BE2C (cell line): ENCODE results near the gene SLC25A53. TPM values are rescaled to one million over a fixed set of nuclear protein-coding genes. Genes with fewer than 3 reads are reported as not detected.

ENCODE experiments used
- DNase-seq: peaks from one replicate; pipeline ENCODE4 v3.0.0-alpha.2; 2020
- H3K27me3 ChIP-seq: fragments of 250-450 bp; sonication (Bioruptor Pico); 2 replicates; pipeline ENCODE4 v1.5.1; 2020; ENCODE audit warnings: mild to moderate bottlenecking
- H3K36me3 ChIP-seq: fragments of 250-450 bp; sonication (Bioruptor Pico); 2 replicates; pipeline ENCODE4 v1.5.1; 2020; ENCODE audit warnings: mild to moderate bottlenecking
- H3K4me1 ChIP-seq: fragments of 250-450 bp; sonication (Bioruptor Pico); 2 replicates; pipeline ENCODE4 v1.5.1; 2020
- H3K4me3 ChIP-seq: 2 replicates; pipeline ENCODE4 v1.5.1; 2011; ENCODE audit warnings: low read depth, low read length
- H3K9me3 ChIP-seq: fragments of 250-450 bp; sonication (Bioruptor Pico); 2 replicates; pipeline ENCODE4 v1.5.1; 2020
- polyA plus RNA-seq: library from polyadenylated mRNA; unstranded; fragments of >200 nt; gene quantifications from one replicate; pipeline ENCODE4 v1.2.1, GENCODE V29; 2012; ENCODE audit warnings: low read depth, missing spikeins; ENCODE audit not compliant: insufficient read length, insufficient read depth
- TF ChIP-seq, protein P1 (sequence below): IDR thresholded peaks from 2 replicates; pipeline ENCODE4 v1.5.1; 2012; ENCODE audit warnings: mild to moderate bottlenecking, low read depth, low read length

The SLC25A53 gene, protein sequence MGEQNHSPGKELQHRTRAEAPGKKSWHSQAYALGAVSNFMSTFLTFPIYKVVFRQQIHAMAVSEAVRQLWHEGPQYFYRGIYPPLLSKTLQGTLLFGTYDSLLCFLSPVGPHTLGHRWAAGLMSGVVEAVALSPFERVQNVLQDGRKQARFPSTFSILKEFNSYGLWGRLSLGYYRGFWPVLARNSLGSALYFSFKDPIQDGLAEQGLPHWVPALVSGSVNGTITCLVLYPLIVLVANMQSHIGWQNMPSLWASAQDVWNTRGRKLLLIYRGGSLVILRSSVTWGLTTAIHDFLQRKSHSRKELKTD
- polyA plus RNA-seq, result 4.2 TPM

GRCh38 chrX:104156630-104157529, at the start of gene SLC25A53:
TSS of gene SLC25A53 (minus strand) at chrX:104157009. CDS start at chrX:104105257, 51,752 bp downstream.
- Histone ChIP-seq H3K27me3 (no peaks in the 10 kb centered on the region), H3K4me3 (peak within 1 kb of the TSS; percentile 79), H3K36me3 (no peaks in the 10 kb centered on the region), H3K4me1 (no peaks in the 10 kb centered on the region), H3K9me3 (no peaks in the 10 kb centered on the region)
- peak; percentile 79 for DNase-seq
- TF ChIP-seq, protein P1, sequence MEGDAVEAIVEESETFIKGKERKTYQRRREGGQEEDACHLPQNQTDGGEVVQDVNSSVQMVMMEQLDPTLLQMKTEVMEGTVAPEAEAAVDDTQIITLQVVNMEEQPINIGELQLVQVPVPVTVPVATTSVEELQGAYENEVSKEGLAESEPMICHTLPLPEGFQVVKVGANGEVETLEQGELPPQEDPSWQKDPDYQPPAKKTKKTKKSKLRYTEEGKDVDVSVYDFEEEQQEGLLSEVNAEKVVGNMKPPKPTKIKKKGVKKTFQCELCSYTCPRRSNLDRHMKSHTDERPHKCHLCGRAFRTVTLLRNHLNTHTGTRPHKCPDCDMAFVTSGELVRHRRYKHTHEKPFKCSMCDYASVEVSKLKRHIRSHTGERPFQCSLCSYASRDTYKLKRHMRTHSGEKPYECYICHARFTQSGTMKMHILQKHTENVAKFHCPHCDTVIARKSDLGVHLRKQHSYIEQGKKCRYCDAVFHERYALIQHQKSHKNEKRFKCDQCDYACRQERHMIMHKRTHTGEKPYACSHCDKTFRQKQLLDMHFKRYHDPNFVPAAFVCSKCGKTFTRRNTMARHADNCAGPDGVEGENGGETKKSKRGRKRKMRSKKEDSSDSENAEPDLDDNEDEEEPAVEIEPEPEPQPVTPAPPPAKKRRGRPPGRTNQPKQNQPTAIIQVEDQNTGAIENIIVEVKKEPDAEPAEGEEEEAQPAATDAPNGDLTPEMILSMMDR, result no peak

GRCh38 chrX:104205548-104205947, 48.7 kb upstream of the SLC25A53 start:
- no peaks in the 10 kb centered on the region for H3K4me1 ChIP-seq
- no peak for DNase-seq
- TF ChIP-seq, protein P1, result no peak
- no peaks in the 10 kb centered on the region for H3K36me3 ChIP-seq
- H3K9me3 ChIP-seq, result no peaks in the 10 kb centered on the region
- no peak overlapping the region for H3K4me3 ChIP-seq
- no peaks in the 10 kb centered on the region for H3K27me3 ChIP-seq

DNA sequence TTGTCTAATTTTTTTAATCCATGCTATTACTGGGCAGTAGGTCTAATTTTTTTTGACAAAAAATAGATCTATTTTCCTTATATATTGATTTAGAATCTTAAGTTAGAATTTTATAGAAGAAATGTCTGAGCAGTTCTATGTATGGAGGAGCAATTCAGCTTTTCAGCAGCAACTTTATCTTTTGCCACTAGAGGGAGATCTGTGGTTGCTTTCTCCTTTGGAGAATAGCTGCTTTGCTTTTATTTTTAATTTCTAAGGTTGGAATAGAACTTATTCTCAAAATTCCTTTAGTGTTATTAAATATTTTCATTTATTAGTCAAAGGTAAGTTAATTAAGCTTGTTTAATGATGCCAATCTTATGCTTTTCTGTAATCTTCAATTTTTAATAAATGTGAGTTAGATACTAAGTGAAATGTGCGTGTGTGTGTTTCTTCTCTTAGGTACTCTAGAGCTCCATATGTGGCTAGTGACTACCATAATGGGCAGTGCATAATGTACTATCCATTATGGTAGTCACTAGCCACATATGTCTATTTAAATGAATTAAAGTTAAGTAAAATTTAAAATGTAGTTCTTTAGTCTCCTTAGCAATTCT, 38.8 kb upstream of the SLC25A53 start:
- no peaks in the 10 kb centered on the region for H3K9me3 ChIP-seq
- no peak overlapping the region for H3K4me3 ChIP-seq
- DNase-seq, result no peak
- H3K27me3 ChIP-seq, result no peaks in the 10 kb centered on the region
- TF ChIP-seq, protein P1, result peak; percentile 69
- no peaks in the 10 kb centered on the region for H3K36me3 ChIP-seq
- H3K4me1 ChIP-seq, result no peaks in the 10 kb centered on the region

GRCh38 chrX:104195013-104195412, 38.2 kb upstream of the SLC25A53 start:
- no peaks in the 10 kb centered on the region for H3K27me3 ChIP-seq
- H3K4me1 ChIP-seq, result no peaks in the 10 kb centered on the region
- no peaks in the 10 kb centered on the region for H3K9me3 ChIP-seq
- no peak overlapping the region for H3K4me3 ChIP-seq
- no peaks in the 10 kb centered on the region for H3K36me3 ChIP-seq
- DNase-seq, result no peak
- TF ChIP-seq, protein P1, result no peak

GRCh38 chrX:104193485-104193884, 36.7 kb upstream of the SLC25A53 start:
- H3K27me3 ChIP-seq, result no peaks in the 10 kb centered on the region
- DNase-seq, result no peak
- H3K9me3 ChIP-seq, result no peaks in the 10 kb centered on the region
- no peaks in the 10 kb centered on the region for H3K4me1 ChIP-seq
- no peak overlapping the region for H3K4me3 ChIP-seq
- H3K36me3 ChIP-seq, result no peaks in the 10 kb centered on the region
- TF ChIP-seq, protein P1, result no peak
